ENCODE measurements around the gene NVL. TPM values are rescaled to one million over a fixed set of nuclear protein-coding genes. Genes with fewer than 3 reads are reported as not detected.
A peak's percentile ranks its signal among the peaks of the same experiment; 100 is the strongest.
"Not testable (repeated sequence)": the region's sequence is repeated elsewhere in the genome, so short reads cannot be mapped to it uniquely, and the experiment has no call there.

NVL gene
- total RNA-seq, 2 donors from 2014 or later, result 36.2 to 64.3 TPM

- Mint-ChIP-seq H3K27ac (peak overlapping the region; percentile 100), H3K4me1 (ENCODE audit: low read depth in 2 of 2) (peaks cover 28 to 36% of the 10 kb centered on the region in 2 donors), H3K36me3 (no peaks in the 10 kb centered on the region), H3K27me3 (no peaks in the 10 kb centered on the region), H3K9me3 (no peaks in the 10 kb centered on the region), H3K4me3 (peak overlapping the region; percentile 94)
- ATAC-seq (no peak), DNase-seq (ENCODE audit: low spot score) (no peak)
Measured at GRCh38 chr1:224328644-224329043, 1.3 kb downstream of the NVL start.

DNA sequence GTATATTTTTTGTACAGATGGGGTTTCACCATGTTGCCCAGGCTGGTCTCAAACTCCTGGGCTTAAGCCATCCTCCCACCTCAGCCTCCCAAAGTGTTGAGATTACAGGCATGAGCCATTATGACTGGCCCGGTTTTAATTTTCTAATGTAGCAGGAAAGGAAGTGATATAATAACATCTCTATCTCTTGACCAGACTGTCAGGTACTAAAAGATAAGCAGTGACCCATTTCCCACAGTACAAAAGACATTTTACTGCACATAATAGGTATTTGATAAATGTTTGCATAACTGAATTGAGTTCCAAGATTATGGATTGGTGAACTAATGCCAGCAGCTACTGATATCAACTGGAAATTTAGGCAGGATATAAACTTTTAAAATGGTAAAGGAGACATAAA lies 4.0 kb downstream of the NVL start:
- Mint-ChIP-seq H3K9me3 (no peaks in the 10 kb centered on the region), H3K4me1 (ENCODE audit: low read depth in 2 of 2) (peaks cover 31 to 33% of the 10 kb centered on the region in 2 donors)
- no peak for DNase-seq (ENCODE audit: low spot score)

DNA sequence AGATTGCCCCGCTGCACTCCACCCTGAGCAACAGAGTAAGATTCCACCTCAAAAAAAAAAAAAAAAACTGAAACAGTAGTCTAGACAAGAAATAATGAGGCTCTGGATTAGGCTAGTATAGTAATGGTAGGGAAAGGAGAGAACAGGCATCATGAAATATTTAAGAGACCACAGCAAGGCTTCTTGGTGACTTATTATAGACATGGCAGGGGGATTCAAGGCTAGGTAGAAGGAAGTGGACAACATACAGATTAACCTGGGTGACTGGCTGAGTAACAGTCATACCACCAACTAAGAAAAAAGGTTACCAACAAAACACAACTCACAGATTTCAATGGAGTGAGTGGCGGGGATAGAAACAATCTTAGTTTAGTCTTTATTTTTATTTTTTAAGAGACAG lies 8.3 kb downstream of the NVL start:
- no peak overlapping the region for H3K27ac Mint-ChIP-seq
- no peaks in the 10 kb centered on the region for H3K36me3 Mint-ChIP-seq
- H3K9me3 Mint-ChIP-seq, result no peaks in the 10 kb centered on the region
- H3K4me1 Mint-ChIP-seq (ENCODE audit: low read depth in 2 of 2), result peaks cover 4 to 11% of the 10 kb centered on the region in 2 donors
- H3K27me3 Mint-ChIP-seq, result no peaks in the 10 kb centered on the region
- no peak for DNase-seq (ENCODE audit: low spot score)
- no peak overlapping the region for H3K4me3 Mint-ChIP-seq
- no peak for ATAC-seq

More for the DNA sequence above, 4.0 kb downstream of the NVL start:
- Mint-ChIP-seq H3K4me3 (no peak overlapping the region), H3K27ac (no peak overlapping the region), H3K36me3 (no peaks in the 10 kb centered on the region), H3K27me3 (no peaks in the 10 kb centered on the region)
- ATAC-seq, result no peak

DNA sequence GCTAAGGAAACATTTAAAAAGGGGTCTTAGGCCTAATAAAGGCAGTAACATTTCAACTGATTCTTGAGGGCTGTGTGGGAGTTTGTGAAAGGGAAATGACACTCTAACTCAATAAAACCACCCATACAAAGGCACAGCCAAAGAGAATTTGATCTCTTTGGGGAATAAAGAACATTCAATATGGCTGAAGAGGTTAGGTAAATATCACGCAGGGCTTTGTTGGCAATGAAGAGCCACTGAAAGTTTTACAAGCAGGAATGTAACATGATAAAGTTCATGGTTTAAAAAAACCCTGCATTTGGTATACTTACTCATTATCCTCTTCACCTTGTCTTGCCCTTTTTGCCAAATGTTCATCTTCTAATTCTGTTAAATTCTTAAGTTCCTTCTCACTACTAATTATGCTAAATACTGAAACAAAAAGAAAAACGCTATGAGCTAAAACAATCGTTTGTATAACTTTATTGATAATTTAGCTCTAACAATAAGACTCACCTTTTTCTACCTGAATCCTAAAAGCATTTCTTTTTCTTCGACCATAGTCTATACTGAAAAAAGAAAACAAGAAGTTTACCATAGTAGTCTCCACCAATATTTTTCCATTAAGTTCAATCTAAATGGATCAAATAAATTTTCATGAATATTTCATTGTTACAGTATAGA lies 12.5 kb downstream of the NVL start:
- Mint-ChIP-seq H3K9me3 (no peaks in the 10 kb centered on the region), H3K36me3 (peaks cover 15% of the 10 kb centered on the region), H3K4me3 (no peak overlapping the region), H3K27me3 (no peaks in the 10 kb centered on the region), H3K4me1 (ENCODE audit: low read depth in 2 of 2) (peaks cover 3 to 4% of the 10 kb centered on the region in 2 donors), H3K27ac (no peak overlapping the region)
- no peak for DNase-seq (ENCODE audit: low spot score)
- no peak for ATAC-seq

DNA sequence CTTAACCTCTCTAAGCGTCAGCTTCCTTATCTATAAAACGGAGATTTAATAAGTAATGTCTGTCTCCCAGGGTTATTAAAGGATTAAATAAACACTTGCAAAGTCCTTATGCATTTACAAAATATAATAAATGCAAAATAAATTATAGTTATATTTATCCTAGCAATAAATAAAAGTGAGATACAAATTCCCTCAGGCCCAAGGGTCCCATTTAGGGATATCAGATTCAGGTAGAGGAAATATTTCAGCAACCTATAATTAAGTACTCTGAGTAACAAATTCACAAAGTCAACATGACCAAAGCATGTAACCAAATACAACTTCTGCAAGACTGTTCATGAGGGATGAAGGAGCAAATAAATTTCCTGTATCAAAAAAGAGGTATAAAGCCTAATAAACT lies 17.9 kb downstream of the NVL start:
- DNase-seq (ENCODE audit: low spot score) (no peak), ATAC-seq (no peak)
- H3K4me3 Mint-ChIP-seq, result no peak overlapping the region
- no peak overlapping the region for H3K27ac Mint-ChIP-seq
- no peaks in the 10 kb centered on the region for H3K27me3 Mint-ChIP-seq
- H3K36me3 Mint-ChIP-seq, result peaks cover 25% of the 10 kb centered on the region
- no peaks in the 10 kb centered on the region for H3K4me1 Mint-ChIP-seq (ENCODE audit: low read depth in 2 of 2)
- no peaks in the 10 kb centered on the region for H3K9me3 Mint-ChIP-seq

DNA sequence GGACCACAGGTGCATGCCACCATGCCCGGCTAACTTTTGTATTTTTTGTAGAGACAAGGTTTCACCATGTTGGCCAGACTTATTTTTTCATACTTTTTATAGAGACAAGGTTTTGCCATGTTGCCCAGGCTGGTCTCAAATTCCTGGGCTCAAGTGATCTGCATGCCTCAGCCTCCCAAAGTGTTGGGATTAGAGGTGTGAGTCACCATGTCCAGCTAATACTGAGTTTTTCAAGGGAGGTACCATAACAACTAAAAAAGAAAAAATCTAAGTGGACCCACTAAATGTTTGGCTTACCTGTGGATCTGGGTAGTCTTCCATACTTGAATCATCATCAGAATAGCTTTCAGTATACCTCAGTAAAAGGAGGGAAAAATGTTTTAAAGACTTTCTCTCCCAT lies 18.5 kb downstream of the NVL start:
- H3K4me3 Mint-ChIP-seq; H3K27ac Mint-ChIP-seq; H3K27me3 Mint-ChIP-seq; H3K9me3 Mint-ChIP-seq; ATAC-seq; H3K4me1 Mint-ChIP-seq (ENCODE audit: low read depth in 2 of 2); DNase-seq (ENCODE audit: low spot score): not testable (repeated sequence)
- peaks cover 31% of the 10 kb centered on the region for H3K36me3 Mint-ChIP-seq

DNA sequence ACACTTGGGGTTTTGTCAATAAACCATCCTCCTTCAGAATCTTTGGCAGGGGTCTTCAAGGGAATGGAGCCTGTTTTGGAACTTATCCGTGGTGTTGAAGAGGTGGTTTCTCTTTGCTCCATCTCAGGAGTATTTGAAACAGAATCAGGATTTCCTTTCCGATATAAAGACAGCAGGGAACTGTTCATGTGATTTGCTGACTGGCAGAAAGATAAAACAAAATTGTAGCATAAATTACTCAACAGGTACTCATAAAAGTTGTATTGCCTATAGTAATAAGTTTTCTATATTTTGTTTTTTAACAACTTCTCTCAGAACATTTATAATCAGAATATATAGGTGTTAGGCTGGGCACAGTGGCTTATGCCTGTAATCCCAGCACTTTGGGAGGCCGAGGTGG lies 21.9 kb downstream of the NVL start:
- no peaks in the 10 kb centered on the region for H3K9me3 Mint-ChIP-seq
- H3K36me3 Mint-ChIP-seq, result peaks cover 29% of the 10 kb centered on the region
- H3K27ac Mint-ChIP-seq, result no peak overlapping the region
- DNase-seq (ENCODE audit: low spot score), result no peak
- no peaks in the 10 kb centered on the region for H3K4me1 Mint-ChIP-seq (ENCODE audit: low read depth in 2 of 2)
- ATAC-seq, result no peak
- no peaks in the 10 kb centered on the region for H3K27me3 Mint-ChIP-seq
- H3K4me3 Mint-ChIP-seq, result no peak overlapping the region

DNA sequence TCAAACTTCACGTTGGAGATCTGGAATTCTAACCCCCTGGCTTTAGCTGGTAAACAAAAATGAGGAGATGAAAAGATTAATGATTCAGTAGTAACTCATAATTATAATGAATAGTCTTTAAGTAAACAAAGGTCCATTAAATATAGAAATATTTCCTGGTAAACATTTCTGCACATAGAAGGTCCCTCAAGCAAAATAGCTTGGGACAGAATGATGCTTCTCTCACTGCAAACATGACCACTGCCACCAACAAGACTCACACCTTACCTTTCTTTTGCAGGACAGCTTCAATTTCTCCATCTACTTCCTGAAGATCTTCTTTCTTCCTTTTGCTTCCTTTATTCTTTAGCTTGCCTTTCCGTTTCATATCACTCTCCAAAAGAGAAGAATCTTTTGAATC lies 25.2 kb downstream of the NVL start:
- no peak for DNase-seq (ENCODE audit: low spot score)
- no peak for ATAC-seq
- Mint-ChIP-seq H3K4me3 (no peak overlapping the region), H3K27ac (no peak overlapping the region), H3K9me3 (no peaks in the 10 kb centered on the region), H3K27me3 (no peaks in the 10 kb centered on the region), H3K36me3 (peaks cover 40% of the 10 kb centered on the region), H3K4me1 (ENCODE audit: low read depth in 2 of 2) (no peaks in the 10 kb centered on the region)

DNA sequence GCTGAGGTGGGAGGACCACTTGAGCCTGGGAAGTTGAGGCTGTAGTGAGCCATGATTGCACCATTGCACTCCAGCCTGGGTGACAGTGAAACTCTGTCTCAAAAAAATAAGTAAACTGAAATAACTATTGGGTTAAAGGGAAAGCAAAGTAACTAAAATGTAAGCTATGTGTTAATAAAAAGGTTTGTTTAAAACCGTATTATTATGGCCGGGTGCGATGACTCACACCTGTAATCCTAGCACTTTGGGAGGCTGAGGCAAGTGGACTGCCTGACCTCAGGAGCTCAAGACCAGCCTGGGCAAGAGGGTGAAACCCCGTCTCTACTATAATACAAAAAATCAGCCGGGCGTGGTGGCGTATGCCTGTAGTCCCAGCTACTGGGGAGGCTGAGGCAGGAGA lies 27.0 kb downstream of the NVL start:
- DNase-seq (ENCODE audit: low spot score), result no peak
- Mint-ChIP-seq H3K27ac (no peak overlapping the region), H3K4me1 (ENCODE audit: low read depth in 2 of 2) (no peaks in the 10 kb centered on the region), H3K9me3 (no peaks in the 10 kb centered on the region), H3K4me3 (no peak overlapping the region), H3K27me3 (no peaks in the 10 kb centered on the region), H3K36me3 (peaks cover 39% of the 10 kb centered on the region)
- ATAC-seq, result no peak

DNA sequence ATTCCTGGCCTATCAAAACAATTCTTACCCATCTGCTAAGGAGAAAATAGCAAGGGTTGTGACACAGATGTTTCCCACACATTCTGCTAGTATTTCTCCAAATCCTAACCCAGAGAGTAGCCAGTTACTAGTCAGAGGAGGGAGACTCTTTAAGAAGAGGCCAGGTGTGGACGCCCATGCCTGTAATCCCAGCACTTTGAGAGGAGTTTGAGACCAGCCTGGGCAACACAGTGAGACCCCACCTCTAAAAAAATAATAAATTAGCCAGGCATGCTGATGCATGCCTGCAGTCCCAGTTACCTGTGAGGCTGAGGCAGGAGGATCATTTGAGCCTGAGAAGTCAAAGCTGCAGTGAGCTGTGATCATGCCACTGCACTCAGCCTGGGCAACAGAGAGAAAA lies 28.6 kb downstream of the NVL start:
- DNase-seq (ENCODE audit: low spot score), result no peak
- no peak overlapping the region for H3K27ac Mint-ChIP-seq
- no peaks in the 10 kb centered on the region for H3K4me1 Mint-ChIP-seq (ENCODE audit: low read depth in 2 of 2)
- no peaks in the 10 kb centered on the region for H3K9me3 Mint-ChIP-seq
- H3K27me3 Mint-ChIP-seq, result no peaks in the 10 kb centered on the region
- H3K36me3 Mint-ChIP-seq, result peaks cover 31% of the 10 kb centered on the region
- no peak overlapping the region for H3K4me3 Mint-ChIP-seq
- ATAC-seq, result no peak

DNA sequence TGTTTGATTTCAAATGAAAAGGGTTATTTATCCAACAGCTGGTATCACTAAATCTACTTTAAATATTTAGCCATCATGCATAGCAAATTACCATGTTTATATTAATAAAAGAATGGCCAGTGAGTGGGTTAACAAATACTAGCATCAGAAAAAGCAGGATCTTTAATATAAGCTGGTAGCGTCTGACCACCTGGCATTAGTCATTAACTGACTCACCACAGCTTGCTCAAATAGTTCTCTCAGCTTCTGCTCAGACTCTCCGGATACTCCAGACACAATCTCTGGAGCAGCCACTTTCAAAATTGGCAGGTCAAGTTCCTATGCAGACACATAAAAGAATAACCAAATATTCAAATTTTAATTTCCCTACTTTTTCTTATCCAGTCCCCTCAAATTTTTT lies 29.6 kb downstream of the NVL start:
- H3K36me3 Mint-ChIP-seq, result peaks cover 31% of the 10 kb centered on the region
- no peak overlapping the region for H3K27ac Mint-ChIP-seq
- no peaks in the 10 kb centered on the region for H3K4me1 Mint-ChIP-seq (ENCODE audit: low read depth in 2 of 2)
- ATAC-seq, result no peak
- no peaks in the 10 kb centered on the region for H3K9me3 Mint-ChIP-seq
- H3K27me3 Mint-ChIP-seq, result no peaks in the 10 kb centered on the region
- no peak for DNase-seq (ENCODE audit: low spot score)
- H3K4me3 Mint-ChIP-seq, result no peak overlapping the region

- peaks cover 34% of the 10 kb centered on the region for H3K36me3 Mint-ChIP-seq
- H3K9me3 Mint-ChIP-seq, result no peaks in the 10 kb centered on the region
- no peaks in the 10 kb centered on the region for H3K27me3 Mint-ChIP-seq
- no peak overlapping the region for H3K4me3 Mint-ChIP-seq
- no peaks in the 10 kb centered on the region for H3K4me1 Mint-ChIP-seq (ENCODE audit: low read depth in 2 of 2)
- no peak overlapping the region for H3K27ac Mint-ChIP-seq
- DNase-seq (ENCODE audit: low spot score), result no peak
- no peak for ATAC-seq
Measured at GRCh38 chr1:224298346-224299330, 31.3 kb downstream of the NVL start.

- H3K27ac Mint-ChIP-seq, result no peak overlapping the region
Measured at GRCh38 chr1:224294775-224295174, 35.2 kb downstream of the NVL start.

GRCh38 chr1:224292419-224292818 lies 37.6 kb downstream of the NVL start:
- H3K36me3 Mint-ChIP-seq, result peaks cover 18% of the 10 kb centered on the region

More at GRCh38 chr1:224294775-224295174, 35.2 kb downstream of the NVL start:
- H3K4me3 Mint-ChIP-seq, result no peak overlapping the region
- no peaks in the 10 kb centered on the region for H3K27me3 Mint-ChIP-seq
- DNase-seq (ENCODE audit: low spot score) (no peak), ATAC-seq (no peak)
- H3K9me3 Mint-ChIP-seq, result no peaks in the 10 kb centered on the region
- no peaks in the 10 kb centered on the region for H3K4me1 Mint-ChIP-seq (ENCODE audit: low read depth in 2 of 2)
- H3K36me3 Mint-ChIP-seq, result peaks cover 19% of the 10 kb centered on the region

More at GRCh38 chr1:224292419-224292818, 37.6 kb downstream of the NVL start:
- H3K27ac Mint-ChIP-seq, result no peak overlapping the region
- ATAC-seq (no peak), DNase-seq (ENCODE audit: low spot score) (no peak)
- H3K27me3 Mint-ChIP-seq, result no peaks in the 10 kb centered on the region
- H3K4me1 Mint-ChIP-seq (ENCODE audit: low read depth in 2 of 2), result no peaks in the 10 kb centered on the region
- H3K4me3 Mint-ChIP-seq, result no peak overlapping the region
- no peaks in the 10 kb centered on the region for H3K9me3 Mint-ChIP-seq
